Esophagus squamous epithelium (tissue), 4 donors: ENCODE data around the gene MRPL18.

Source experiments
- CTCF ChIP-seq, 6 experiments: fragments of 450-650 bp in 4 of 6; fragments of 200-600 bp in 2 of 6; sonication (generic) in 2 of 6; IDR thresholded peaks; one replicate each; pipeline ENCODE4 v1.5.1; 2016 to 2019; ENCODE audit warnings: antibody characterized with exemption in 6 of 6, mild to moderate bottlenecking in 4 of 6, moderate library complexity in 4 of 6
- POLR2A ChIP-seq, 4 donors: fragments of 450-650 bp; IDR thresholded peaks; one replicate each; pipeline ENCODE4 v1.6.1; 2017; ENCODE audit warnings: antibody characterized with exemption in 4 of 4, mild to moderate bottlenecking in 4 of 4, moderate library complexity in 3 of 4

GRCh38 chr6:159819932-159820640 is 29.8 kb downstream of the MRPL18 start:
- no peak for TF ChIP-seq CTCF (IDR thresholded peaks at IDR 0.05)
- no peak for TF ChIP-seq POLR2A (IDR thresholded peaks at IDR 0.05)
